HG03039 (cell line): ENCODE measurements around the gene LMO7.

Experiments
- ATAC-seq: cut with Tn5 transposase; IDR thresholded peaks from one replicate; pipeline ENCODE4 v1.9.1; 2021; ENCODE audit warnings: mild to moderate bottlenecking, moderate library complexity; ENCODE audit not compliant: unreplicated experiment

LMO7 gene

DNA sequence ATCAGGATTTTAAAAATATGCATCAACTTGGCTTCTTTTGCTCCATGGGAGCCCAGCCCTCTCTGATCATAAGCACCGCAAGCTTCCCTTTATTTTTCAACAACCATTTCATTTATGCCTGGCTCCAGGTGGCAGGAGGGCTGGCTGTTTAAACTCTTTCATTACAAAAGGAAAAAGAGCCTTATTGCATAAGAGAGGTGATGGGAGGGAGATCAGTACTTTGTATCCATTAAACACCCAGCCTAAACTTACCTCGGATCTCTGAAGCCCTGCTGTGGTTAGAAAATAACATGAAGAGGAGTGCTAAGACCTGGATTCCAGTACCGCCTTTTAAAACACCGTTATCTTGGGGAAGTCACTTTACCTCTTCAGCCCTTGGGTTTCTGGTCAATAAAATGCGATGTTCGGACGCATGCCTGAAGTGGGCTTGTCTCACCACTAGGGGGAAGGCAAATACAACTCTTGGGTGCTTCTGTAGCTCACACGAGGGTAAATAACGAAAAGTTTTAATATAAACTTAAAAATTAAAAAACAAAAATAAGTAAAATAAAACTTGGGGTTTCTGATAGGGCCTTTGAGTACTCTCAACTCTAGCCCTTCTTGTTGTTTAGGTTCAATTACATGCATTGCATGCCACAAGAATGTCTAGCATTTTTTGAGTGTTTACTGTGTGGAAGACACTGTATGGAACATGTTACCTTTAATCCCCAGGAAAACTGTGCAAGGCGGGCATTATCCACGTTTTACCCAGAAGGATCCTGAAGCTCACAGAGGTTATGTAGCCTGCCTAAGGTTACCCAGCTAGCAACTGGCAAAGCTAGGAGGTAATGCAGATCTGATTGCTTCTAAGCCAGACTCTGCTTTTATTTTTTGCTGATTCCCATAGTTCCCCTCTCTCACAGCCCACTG is 240.3 kb downstream of the LMO7 start:
- ATAC-seq = peak; percentile 85

DNA sequence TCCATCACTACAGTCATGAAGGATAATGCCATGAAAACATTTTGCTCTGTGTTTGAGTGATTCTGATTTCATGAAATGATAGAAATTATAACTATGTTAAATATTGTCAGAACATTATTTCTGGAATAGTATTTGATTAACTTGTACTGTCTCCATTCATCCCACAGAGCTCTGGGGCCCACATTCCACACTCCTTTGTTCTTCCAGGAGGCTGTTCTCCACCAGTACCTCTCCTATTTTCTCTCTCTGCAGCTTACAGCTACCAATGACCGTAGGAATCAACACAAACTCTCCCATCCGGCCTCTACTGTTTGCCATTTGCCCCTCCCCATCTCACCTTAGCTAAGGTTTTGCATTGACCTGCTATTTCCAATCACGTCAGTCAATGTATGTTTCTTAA is 240.9 kb downstream of the LMO7 start:
- ATAC-seq = no peak

DNA sequence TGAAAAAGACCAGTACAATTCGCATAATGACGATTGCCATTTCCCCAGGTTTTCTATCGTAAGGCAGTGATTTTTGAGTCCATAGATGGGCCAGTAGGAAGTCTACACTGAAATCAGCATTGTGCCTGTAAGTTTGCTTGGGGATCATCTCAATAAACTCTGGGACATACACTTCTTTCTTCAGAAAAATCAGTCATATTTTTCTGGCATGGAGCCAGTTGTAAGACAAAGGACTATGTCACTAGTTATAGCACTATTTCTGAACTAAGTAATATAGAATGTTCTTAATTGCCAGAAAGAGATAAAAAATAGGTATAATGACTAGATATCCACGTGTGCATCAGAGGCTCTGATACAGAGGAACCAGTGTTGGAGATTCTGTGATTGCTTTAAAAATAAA is 243.5 kb downstream of the LMO7 start:
- no peak for ATAC-seq

DNA sequence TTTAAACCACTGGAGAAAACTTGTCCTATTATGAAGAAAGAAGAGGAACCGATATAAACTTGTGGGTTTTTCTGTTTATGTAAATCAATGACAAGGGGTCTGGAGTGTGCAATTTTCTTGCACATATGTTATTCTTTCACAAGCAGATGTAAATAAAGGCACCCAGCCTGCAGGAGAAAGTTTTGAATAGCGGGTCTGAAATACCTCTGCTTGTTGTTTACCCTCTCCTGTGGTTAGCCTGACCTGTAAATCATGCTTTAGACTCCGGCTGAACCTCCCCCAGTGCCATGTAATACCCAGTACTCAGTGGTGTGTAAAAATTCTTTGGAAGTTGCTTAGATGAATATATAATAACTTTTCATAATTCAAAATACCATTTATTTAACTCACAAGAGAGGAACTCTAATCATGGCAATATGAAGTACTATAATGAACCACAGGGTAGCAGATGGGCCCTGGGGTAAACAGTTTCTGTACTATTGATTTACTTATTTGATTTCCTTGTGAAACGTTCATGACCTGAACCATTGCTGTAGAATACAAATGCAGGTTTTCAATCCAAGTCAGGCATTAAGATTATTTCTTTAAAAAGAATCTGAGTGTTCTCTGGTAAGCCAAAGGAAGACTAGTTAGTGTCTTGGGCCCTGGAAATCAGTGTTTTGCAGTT is 245.1 kb downstream of the LMO7 start:
- peak; percentile 38 for ATAC-seq

DNA sequence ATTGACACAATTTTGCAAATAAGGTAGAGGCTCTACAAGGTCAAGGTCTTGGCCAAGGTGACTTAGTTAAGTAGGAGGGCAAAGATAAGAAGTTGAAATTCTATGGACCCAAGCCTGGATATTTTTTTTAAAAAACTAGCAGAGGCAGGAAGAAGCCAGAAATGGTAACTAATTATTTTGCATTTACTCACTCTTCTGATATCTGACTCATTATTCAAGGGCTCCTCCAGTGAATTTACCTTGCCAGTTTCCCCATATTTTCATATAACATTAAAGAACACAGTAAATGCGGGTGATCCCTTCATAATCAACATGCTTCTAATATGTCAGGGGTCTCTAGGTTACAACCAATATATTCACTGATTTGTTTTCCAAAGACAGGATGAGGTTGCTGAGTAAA is 246.1 kb downstream of the LMO7 start:
- no peak for ATAC-seq

DNA sequence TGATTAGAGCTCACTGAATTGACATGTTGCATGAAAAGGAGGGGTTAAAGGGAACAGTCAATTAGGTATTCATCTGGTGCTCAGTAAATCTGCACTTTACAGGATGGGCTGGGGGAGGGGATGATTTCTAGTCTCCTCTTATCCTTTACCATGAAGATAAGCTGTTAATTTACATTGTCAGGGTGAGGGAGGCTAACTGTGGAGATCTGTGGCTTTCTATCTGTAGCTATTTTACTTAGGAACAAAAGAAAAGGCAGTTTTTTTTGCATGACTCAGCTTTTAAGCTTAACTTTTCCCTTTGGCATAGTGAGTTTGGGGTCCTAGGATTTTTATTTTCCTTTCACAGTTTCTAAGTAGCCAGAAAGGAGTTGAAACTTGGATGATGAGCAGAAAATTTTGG is 253.3 kb downstream of the LMO7 start:
- ATAC-seq = no peak

DNA sequence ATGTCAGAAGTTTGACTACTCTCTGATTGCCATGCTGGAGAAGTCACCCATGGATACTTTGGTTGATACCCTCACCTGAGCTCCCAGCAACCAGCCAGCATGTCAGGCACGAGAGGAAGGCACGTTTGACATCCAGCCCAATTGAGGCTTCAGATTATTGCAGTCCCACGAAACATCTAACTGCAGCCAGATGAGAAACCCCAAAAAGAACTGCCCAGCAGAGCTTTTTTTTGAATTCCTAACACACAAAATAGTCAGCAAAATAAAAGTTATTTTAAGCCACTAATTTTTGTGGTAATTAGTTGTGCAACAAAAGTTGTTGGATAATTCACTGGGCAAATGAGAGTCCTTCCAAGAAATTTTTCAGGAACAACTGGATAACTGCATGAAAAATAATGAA is 259.0 kb downstream of the LMO7 start:
- no peak for ATAC-seq

DNA sequence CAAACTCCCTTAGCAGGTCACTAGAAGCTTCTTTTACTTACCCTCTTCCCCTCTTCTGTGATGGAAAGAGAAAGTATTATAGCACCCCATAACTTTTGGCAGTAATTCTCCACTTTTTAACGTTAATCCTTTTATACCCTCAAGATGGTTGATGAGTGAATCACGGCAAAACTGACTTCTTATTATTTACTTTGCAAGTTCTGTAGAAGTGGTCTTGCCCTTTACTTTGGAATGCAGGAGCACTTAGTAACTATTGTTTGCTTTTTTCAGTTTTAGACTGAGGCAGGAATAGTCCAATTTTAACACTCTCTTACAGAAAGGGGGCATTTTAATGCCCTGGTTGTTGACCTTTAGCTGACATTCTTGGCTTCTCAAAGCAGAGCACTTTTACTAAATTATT is 260.1 kb downstream of the LMO7 start:
- no peak for ATAC-seq

DNA sequence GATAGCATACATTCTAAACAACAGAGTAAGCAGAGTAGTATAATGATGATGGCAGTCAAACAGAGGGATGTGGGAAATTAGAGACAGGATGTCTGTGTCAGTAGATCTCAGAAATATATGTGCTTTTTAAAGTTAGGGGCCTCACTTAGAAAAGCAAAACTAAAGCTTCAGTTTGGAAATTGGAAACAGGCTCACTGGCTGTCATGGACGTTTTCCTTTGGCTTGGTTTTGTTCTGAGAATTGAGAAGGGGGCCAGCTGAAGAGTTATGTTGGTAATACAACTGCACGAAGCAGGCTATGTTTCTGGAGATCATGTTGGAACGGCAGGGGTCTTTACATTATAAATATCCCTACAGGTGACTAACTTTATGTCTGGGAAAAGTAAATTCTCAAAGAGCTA is 261.3 kb downstream of the LMO7 start:
- no peak for ATAC-seq

DNA sequence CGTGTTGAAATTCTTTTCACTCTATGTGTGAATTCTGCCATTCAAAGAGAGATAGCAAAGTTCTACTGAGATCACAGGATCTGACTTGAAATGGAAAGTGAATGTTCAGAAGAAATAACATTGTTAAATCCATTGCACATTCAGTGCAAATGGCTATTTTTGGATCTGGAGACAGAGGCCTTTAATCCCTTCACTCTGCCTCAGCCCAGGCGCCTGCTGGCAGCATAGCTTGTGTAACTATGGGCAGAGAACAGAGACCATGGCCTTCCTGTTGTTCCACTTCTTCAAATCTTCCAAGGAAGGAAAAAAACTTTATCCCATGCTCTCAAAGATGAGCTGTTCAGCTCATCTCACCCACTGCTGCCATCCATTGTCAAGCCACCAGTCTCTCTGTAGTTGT is 265.4 kb downstream of the LMO7 start:
- no peak for ATAC-seq

DNA sequence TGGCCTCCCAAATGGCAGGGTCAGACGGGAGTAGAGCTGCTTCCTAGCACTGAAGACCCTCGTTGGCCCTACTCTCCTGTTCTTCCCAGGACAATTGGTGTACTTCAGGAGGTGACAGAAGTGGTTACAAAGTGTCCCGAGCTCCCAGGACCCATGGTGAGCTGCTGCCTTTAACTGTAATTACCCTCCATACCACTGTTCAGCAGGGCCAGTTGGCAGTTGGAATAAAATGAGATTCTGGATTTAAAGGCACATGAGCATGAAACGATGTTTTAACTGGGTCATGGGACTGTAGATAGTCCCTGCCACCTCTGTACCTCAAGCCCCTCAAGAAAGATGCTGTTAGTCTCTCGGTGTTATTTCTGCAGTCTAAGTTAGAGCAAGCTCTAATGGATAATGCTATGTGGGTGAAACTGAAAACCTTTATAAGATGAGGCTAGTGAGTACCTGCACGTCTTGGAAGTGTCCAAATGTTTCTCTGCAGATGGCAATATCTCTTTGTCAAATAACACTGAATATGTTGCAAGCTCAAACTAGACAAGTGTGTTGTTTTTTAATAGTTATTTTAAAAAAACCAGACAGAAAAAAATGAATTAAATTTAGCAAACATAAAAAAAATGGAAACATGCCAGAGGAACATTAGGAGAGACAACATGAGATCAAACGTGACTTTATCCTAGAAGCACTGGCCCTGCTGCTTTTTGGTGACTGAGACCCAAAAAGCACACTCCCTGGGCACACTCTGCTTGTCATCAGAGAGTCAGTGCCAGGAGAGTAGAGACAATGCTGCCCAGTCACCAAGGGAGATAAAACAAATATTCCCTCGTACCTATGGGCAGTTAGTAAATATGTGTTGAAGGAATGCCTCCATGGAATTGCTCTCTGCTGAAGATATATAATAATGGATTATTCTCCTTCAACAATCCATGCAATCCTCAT is 266.3 kb downstream of the LMO7 start:
- no peak for ATAC-seq

DNA sequence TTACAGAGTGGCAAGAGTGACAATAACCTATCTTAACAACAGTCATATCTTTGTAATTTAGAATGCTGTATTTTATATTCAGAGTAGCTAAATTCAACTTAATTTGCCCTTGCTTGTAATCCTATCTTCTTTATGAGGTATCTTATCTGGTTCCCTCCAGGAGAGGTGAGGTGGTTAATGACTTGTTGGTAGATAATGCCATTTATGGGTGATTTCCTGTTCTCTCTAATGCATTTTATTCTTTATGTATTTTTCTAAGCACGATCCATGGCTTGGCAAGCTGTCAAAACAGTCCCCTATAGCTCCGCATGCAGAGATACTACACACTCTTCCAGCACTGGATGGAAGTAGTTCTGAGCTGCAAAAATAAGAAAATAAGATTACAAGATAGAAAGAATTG is 267.9 kb downstream of the LMO7 start:
- no peak for ATAC-seq

DNA sequence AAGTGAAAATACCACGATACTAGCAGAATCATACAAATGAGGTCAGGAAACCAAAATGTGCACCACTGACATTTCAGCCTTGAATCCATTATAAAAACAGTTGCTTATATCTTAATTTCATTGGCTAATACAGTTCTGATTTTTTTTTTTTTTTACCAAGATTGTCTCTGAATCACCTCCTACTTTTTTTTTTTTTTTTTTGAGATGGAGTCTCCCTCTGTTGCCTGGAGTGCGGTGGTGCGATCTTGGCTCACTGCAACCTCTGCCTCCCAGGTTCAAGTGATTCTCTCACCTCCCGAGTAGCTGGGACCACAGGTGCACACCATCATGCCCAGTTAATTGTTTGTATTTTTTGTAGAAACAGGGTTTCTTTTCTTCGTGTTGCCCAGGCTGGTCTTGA is 270.2 kb downstream of the LMO7 start:
- no peak for ATAC-seq

DNA sequence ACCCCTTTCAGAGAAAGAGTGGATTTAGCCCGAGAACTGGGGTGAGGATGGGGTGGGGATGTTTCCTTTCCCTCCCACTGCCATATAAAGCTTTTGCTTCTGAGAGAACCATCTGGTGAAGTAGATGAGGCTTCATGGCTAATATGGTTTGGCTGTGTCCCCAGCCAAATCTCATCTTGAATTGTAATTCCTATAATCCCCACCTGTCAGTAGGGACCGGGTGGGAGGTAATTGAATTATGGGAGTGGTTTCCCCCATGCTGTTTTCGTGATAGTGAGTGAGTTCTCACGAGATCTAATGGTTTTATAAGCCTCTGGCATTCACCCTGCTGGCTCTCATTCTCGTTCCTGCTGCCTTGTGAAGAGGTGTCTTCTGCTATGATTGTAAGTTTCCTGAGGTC is 270.9 kb downstream of the LMO7 start:
- ATAC-seq = no peak

DNA sequence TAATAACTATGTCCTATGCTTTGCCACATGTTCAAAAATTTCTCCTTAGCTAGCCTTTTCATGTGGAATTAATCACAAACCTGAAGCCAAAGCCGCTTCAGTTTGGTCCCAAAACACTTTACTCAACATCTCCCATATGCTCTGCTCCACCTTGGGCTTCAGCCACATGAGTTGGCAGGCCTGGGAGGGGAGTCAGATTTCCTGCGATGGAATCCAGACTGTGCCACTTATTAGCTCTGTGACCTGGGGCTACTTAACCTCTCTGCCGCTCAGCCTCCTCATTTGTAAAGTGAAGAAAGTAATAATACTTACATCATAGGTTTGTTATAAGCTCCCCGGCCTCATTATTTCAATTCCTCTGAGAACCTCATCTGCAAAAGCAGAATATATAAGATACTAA is 272.0 kb downstream of the LMO7 start:
- no peak for ATAC-seq
